HS-5 (cell line): ENCODE results near the gene DOCK3.
A peak's percentile ranks its signal among the peaks of the same experiment; 100 is the strongest.
"Not testable (repeated sequence)": the region's sequence is repeated elsewhere in the genome, so short reads cannot be mapped to it uniquely, and the experiment has no call there.

Experiments
- DNase-seq: peaks from one replicate; pipeline ENCODE4 v3.0.0-alpha.2; 2012; ENCODE audit warnings: low read depth

Gene DOCK3

DNA sequence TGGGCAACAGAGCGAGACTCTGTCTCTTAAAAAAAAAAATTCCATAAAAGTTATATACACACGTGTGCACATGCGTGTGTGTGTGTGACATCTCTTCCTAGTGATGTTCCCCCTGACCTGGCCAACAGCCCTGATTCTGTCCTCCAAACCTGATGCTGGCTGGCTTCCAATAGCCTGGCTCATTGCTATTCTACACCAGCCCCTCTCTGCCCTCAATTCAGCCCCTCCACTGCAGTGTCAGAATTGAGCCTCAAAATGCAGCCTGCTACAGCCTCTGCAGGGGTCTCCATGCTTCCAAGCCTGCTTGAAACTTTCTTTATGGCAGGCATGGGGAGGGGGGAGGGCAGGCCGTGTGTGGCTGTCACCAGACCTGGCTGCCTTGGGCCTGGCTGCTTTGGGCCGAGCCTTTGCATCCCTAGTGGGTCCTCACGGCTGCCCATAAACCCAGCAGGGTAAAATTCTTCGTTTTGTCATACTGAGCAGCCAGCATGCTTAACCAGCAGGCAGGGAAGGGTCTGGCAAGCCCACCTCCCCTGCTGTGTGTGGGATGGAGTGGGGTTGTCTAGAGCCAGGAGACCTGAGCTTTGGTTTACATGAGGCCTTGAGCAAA, 22.7 kb upstream of the DOCK3 start:
- DNase-seq = no peak

DNA sequence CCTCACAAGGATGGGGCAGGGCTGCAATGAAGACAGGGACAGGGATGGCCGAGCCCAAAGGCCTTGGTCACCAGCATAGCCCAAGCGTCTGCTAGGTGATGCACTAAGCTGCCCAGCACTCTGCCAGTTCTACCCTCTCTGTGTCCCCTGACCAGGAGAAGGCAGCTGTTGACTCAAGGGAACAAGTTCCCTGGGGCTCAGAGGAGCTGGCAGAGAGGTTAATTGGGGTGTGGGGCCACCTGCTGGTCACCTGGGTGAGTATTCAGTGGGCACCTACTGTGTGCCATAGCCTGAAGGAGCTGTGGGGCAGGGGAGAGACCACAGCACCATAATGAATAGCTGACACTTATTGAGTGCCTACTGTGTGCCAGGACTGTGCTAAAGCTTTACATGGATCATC, 22.0 kb upstream of the DOCK3 start:
- DNase-seq = no peak

DNA sequence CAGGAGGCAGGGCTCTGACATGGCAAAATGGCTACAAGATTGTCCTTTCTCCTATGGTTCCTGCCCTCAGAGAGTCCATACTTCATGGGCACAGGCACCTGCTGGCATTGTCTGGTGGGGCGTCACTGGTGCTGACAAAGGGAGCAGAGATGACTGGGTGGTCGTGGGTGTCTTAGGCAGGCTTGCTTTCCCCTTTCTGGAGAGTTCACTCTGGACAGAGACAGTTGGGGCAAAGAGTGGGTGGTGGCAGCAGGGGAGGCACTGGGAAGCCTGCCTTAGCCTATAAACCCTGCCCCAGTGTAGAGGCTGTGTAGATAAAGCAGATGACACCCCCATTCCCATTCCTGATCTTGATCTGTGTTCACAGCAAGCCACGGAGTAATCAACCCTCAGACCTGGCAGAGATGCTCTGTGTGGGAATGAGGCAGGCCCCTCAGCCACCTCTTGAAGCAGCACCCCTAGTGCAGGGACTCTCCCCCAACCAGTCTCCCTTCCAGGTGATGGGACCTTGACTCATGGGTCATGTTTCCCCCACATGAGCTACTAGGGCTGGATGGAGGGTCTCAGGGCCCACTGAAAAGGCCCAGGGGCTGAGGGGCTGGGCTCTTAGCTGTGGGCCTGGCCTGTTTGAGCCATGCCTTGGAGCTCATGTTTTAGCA, 20.7 kb upstream of the DOCK3 start:
- no peak for DNase-seq

DNA sequence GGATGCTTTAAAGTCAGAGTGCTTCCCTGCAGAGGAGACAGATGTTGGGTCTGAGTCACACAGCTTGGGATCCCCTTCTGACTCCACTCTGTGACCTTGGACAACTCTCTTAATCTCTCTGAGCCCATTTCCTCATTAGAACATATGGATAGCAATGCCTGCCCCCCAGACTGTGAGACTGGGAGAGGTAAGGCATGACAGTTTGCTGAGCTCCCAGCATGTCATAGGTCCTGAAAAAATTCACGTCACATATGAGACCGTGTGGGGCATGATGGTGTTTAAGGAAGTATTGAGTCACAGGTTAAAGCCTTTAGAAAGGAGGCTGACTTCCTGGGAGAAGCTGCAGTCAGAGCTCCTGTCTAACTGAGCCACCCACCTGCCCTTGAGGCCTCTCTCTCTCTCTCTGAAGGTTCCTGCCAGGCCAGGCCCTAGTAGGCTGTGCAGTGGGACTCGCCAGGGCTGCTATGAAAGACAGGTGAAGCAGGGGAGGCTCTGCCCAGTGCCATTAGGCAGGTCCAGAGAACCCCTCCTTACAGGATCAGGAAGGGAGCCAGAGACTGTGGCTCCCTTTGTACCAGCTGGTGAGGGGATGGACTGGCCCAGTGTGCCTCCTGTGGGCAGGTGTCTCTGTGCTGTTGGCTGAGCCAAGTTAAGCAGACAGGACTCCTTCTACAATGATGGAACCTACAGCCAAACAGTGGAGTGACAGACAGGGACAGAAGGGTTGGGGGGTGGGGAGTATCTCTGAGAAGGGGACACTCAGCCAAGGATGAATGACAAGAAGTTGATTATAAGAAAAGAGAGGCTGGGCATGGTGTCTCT, 19.5 kb upstream of the DOCK3 start:
- DNase-seq = no peak

DNA sequence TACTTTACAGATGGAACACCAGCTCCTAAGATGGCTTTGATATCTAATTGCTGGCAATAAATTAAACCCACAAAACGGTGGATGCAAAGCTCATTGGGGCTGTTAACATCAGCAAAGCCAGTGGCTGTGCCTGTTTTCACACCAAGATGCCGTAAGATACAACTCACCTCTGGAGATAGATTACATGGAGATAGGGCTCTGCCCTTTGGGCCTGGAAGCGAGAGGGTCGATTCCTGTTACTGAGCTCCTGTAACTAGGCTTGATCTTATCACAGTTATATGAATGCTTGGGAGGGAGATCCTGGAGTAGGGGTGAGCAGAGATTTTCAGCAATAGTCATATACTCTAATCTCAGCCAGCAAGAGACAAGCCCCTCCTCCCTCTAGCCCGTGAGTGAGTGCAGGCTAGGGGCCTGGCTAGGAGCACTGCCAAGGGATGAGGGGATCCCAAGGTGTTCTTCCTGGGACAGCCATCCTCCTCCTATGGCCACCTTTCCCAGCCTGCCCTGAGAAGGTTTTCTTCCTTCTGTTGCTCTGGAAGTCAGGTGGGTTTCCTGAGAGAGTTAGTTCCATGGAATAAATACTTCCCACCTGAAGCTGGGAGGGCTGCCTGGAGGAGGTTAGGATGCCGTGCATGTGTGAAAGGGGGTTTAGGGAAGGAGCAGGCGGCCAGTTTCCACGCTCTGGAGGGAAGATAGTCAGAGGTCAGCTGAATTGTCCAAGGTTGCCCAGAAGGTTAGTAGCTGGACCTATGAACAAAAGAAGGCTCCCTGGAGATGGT, 18.1 kb upstream of the DOCK3 start:
- DNase-seq = no peak

DNA sequence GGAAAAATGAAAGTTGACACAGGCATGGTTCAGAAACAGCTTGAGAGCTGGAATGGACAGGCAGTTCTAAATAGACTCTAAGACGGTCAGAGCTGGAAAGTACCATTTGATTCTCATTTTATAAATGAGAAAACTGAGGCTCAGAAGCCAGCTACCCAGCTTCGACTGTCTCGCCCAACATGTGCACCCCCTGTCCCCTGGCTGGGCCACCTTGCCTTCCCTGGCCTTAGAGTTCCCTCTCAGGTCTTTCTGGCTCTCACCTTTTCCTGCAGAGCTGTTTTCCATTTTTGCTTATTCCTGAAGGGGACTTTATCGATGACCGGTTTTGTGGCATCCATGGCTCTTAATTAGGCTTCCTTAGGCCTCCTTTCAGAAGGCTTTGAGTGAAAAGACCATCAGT, 17.3 kb upstream of the DOCK3 start:
- DNase-seq = no peak

DNA sequence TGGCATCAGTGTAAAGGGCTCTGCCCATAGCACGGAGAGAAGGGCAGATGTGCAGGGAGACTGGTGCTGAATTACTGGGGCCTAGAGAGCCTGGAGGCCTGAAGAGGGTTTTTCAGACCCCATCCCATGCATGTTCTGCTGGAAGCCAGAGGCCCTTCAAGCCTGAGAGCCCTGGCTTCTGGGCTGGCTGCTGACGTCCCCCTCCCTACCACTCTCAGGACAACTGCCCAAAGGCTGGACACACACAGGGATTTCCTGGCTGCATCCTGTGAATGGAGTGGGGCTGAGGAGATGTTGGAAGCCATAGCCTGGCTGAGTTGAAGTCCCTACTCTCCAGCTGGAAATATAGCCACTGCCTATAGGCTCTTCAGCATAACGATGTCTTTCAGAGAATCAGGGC, 16.9 kb upstream of the DOCK3 start:
- DNase-seq = no peak

DNA sequence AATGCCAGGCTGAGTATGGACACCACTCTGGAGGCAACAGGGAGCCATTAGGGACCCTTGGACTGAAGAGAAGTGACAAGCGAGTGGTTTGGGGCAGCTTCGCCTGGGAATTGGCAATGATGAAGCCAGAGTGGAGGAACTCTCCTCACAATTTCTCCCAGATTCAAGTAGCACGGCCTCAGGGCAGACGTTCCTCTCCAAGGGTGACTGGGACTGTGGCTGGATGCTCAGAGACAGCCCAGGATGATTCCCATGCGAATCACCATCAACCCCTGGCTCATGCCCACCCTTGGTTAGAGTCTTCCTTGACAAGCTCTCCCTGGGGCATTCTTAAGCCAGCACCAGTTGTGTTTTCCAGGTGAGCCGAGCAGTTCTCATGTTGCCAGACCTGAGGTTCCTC, 16.3 kb upstream of the DOCK3 start:
- DNase-seq = no peak

DNA sequence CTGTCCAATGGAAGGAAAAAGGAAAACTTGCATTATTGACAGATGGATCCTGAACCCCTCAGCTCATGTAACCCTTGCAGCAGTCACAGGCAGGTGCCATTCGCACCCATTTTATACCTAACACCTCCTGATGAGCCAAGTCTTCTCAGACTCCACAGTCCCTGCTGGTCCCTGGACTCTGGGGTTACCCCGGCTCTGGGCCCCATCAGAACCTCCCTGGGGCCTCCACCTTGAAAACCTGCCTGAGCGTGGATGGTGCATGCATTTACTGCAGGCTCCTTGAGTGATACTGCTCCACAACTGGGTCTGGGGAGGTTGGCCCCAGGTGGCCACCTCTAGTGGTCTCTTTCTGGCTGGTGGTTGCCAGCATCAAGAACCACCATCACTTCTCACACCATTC, 15.9 kb upstream of the DOCK3 start:
- DNase-seq = no peak

DNA sequence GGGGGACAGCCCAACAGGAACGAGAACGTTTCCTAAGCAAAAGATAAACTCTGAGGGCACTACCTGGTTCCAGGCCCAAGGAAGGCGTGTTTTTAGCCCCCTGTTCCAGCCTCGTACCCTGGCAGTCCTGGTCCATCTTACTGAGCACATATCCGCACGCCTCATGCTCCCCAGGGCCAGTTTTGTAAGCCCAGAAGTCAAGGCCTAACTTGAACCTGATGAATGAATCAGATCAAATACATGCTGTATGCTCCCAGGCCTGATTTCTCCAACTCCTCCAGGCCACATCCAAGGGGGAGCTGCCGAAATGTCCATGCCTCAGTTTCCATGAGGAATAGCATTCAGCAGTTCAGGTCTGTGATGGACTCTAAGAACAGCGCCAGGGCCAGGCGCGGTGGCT, 14.3 kb upstream of the DOCK3 start:
- no peak for DNase-seq

DNA sequence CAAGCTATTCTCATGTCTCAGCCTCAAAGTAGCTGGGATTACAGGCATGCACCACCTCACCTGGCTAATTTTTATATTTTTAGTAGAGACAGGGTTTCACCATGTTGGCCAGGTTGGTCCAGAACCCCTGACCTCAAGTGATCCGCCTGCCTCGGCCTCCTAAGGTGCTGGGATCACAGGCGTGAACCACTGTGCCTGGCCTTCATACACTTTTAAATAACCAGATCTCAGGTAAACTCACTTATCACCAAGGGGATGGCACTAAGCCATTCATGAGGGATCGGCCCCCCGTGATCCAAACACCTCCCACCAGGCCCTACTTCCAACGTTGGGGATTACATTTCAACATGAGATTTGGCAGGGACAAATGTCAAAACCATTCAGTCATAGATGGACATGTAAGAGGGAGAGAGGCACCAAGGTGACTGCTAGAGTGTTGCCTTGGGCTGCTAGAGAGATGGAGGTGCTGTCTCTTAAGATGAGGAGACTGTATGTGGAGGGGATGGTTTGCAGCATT, 13.3 kb upstream of the DOCK3 start:
- no peak for DNase-seq

DNA sequence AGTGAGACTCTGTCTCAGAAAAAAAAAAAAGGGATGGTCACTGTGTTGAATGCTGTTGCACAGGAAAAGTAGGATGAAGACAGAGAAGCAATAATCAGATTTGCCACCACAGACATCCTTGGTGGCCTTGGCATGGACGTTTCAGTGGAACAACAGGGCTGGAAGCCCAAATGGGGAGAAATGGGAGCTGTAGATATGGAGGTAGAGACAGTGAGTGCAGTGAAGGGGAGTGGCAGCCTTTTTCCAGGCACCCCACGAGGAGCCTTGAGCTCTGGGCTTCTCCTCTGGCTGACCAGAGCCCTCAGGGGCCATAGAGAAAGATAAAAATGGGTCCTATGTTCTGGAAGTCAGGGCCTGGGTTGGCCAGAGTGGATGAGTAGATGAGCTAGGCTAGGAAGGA, 12.3 kb upstream of the DOCK3 start:
- DNase-seq = no peak

DNA sequence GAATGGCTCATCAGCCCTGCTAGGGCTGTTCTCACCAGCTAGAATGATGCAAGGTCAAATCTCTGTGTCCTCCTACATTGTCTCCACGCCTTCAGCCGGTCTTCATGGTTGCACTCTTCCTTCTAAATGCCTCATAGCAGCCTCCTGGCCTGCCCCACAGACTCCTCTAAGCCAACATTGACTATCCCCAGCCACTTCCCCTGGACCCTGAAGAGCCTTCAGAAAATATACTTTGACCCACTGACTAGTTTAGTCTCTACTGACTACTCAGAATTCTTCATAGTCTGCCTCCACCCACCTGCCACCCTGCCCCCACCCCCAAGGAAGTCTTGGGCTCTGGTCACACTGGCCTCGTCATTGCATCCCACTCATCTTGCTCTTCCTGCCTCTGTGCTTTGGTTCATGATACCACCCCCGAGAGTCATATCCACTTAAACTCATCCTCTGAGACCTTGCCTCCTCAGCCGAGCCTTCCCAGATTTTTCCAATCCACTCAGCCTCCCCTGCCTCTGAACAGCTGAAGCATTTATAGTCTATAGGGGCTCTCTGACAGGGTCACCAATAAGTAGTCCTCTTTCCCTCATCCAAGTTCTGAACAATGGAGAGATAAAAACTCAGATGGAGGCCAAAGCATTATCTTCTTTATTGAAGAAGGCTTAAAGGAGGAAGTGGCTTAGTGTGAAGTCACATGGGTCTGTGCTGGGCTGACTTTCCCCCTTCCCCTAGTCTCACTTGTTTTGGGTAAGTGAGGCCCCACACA, 9.5 kb upstream of the DOCK3 start:
- DNase-seq = no peak

DNA sequence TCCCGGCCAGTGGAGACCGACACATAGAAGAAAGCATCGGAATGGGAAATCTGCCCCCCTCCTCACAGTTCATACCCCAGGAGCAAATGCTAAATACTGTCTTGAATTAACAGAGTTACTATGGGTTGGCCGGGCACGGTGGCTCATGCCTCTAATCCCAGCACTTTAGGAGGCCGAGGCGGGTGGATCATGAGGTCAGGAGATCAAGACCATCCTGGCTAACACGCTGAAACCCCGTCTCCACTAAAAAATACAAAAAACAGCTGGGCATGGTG, 8.9 kb upstream of the DOCK3 start:
- not testable (repeated sequence) for DNase-seq

DNA sequence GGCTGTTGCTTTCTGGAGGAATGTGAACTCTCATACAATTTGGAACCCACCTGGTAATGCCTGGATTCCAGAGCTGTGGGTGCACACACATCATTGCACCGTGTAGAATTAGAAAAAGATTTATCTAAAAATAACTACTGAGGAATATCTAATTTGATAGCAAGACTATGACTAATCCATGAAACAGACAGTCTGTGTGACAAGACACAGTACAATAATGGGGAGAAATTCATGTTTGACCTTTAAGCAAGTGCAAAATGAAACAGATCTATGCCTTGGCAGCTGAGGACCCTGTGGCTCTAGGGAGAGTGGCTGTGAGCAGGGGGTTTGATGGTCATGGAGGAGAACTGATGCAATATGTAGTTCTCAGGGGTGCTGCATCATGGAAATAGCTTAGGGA, 7.9 kb upstream of the DOCK3 start:
- DNase-seq = no peak

DNA sequence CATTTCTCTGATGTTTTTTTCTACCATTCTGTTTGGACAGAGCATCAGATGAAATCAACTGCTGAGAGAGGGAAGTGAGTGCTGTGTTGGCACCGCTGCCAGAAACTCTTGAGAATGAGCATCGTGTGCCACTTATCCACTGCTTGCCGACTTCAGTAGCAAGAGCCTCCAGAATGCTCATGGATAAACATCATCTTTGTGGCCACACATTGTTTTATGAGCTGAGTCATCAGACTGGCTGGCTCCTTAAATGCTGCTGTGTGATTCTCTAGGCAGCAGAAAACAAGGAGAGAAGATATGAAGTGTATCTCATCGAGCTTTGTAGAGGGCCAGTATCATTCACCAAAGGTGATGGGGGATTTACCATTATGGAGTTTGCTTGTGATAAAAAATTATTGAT, 3.4 kb upstream of the DOCK3 start:
- DNase-seq = peak; percentile 19

DNA sequence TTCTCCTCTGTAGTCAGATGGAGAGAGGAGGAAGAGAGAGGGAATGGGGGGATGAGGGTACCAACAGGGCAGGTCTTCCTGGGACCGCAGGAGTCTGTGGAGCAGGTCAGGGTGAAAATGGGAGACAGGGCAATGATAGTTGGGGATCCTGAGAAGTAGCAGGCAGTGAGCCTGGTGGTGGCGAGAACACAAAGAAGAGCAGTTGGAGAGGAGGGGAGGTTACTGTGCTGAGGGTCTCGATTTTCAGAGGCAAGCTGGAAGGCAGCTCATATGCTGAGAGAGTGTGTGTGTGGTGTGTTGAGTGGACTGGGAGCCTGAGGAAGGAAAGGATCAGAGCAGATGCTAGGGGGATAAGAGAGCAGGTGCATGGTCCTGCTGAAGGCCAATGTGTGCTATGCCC, 2.1 kb upstream of the DOCK3 start:
- DNase-seq = no peak

DNA sequence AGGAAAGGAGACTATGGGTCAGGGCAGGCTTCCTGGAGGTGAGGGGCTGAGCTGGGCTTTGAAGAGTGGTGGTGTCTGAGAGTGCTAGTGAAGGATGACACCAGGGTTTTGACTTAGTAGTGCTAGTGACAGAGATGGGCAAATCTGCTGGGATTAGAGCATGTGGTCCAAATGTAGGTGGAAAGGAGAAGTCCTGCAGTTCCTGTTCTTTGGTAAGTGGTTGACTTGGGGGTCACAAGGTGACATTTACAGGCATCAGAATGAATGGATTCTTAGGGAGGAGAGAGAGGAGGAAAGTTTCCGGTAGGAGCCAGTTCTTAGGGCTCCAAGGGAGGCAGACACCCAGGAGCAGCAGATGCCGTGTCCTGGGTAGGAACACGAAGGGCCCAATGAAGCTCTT, 796 bp upstream of the DOCK3 start:
- no peak for DNase-seq

DNA sequence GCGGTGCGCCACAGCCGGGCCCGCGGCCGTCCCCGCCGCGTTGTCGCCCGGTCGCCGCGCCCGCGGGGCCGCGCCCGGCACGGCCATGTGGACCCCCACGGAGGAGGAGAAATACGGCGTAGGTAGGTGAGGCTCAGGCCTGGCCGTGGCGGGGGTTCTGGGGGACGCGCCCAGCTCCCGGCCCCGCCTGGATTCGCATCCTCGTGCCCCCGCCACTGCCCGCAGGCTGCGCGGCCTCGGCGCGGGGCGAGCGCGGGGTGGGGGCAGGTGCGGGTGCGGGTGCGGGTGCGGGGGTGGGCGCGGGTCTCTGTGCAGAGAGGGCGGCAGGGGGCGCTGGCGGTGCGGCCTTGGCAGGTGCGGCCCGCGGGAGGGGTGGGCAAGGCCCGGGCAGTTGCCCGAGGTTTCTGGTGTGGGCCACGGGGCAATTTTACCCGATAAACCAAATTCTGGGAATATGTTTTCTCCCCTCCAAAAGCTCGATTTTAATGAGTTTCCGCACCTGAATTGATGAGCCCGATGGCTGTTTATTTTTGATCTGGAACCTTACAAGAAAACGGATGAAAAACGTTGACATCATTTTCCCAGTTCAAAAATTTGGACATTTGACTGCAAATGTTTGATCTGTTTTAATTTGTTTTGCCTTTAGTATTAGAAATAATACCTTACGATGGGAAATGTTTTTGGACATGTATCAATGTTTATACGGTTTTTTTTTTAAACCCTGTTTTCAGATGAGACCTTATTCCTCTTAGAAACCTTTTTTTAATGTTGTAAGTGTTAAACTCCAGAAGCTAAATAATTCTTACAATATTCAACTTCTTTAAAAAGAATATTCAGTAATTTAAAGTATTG, 678 bp downstream of the DOCK3 start:
- DNase-seq = no peak

DNA sequence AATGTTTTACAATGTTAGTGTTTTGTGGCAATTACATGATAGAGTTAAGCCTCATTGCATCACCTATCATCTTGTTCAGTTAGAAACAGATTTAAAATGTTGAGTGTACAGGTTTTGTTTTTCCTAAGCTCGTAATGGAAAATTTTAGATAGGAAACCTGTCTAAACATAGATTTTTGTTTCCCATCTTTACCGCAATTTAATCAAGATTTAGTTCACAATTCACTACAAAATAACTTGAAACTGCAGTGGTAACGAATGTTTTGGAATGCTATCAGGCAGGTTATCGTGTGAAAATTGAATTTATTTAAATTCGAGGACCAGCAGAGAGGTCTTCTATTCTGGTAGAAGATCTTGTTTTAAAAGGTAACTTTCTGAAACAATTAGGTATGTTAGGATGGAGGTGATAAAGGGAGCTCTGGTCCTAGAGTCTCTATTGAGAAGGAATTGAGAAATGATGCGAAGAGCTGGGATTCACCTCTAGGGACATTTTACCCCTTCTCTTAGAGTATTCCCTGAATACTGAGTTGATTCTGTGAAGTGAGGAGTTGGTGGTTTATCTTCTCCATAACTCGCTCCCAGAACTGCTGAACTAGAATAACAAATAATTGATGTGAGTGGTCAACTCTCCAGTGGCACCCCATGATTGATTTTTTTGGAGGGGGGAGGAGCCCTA, 1.4 kb downstream of the DOCK3 start:
- DNase-seq = no peak
